Osteoblast (primary cell): Measurements from ENCODE around the gene GLI3. TPM values are rescaled to one million over a fixed set of nuclear protein-coding genes. Genes with fewer than 3 reads are reported as not detected.

Source experiments
- DNase-seq: peaks from one replicate; pipeline ENCODE4 v3.0.0; 2011; ENCODE audit warnings: low spot score, mixed read lengths; ENCODE audit not compliant: insufficient read length; ENCODE audit errors: missing footprints
- H2AFZ ChIP-seq: 2 replicates; pipeline ENCODE4 v1.6.0; 2011; ENCODE audit warnings: mild to moderate bottlenecking, low read length
- H3K27ac ChIP-seq: 2 replicates; pipeline ENCODE4 v1.5.1; 2011; ENCODE audit warnings: mild to moderate bottlenecking, low read depth, low read length, moderate library complexity
- H3K27me3 ChIP-seq: 2 replicates; pipeline ENCODE4 v1.6.0; 2012; ENCODE audit warnings: mild to moderate bottlenecking, control low read depth, inconsistent platforms, low read length, moderate library complexity; ENCODE audit not compliant: insufficient read depth
- H3K36me3 ChIP-seq: 2 replicates; pipeline ENCODE4 v1.5.1; 2011; ENCODE audit warnings: mild to moderate bottlenecking, low read length, control low read depth, moderate library complexity; ENCODE audit not compliant: insufficient read depth
- H3K4me1 ChIP-seq: 2 replicates; pipeline ENCODE4 v1.5.1; 2011; ENCODE audit warnings: mild to moderate bottlenecking, low read length, control low read depth, moderate library complexity; ENCODE audit not compliant: insufficient read depth
- H3K4me2 ChIP-seq: 2 replicates; pipeline ENCODE4 v1.6.0; 2011; ENCODE audit warnings: mild to moderate bottlenecking, low read length; ENCODE audit not compliant: insufficient read depth
- H3K4me3 ChIP-seq: fragments of 200-600 bp; sonication (generic); 3 replicates; pipeline ENCODE4 v1.5.1; 2012; ENCODE audit warnings: mild to moderate bottlenecking, low read length, inconsistent platforms; ENCODE audit not compliant: insufficient read depth
- H3K79me2 ChIP-seq: 2 replicates; pipeline ENCODE4 v1.6.0; 2012; ENCODE audit warnings: mild to moderate bottlenecking, low read length, control low read depth, inconsistent platforms; ENCODE audit not compliant: insufficient read depth
- H3K9me3 ChIP-seq: 2 replicates; pipeline ENCODE4 v1.5.1; 2011; ENCODE audit warnings: low read depth, low read length, control low read depth
- H4K20me1 ChIP-seq: 2 replicates; pipeline ENCODE4 v1.6.0; 2012; ENCODE audit warnings: mild to moderate bottlenecking, low read length, control low read depth; ENCODE audit not compliant: insufficient read depth
- total RNA-seq: library from RNA; depleted of rRNA; stranded (reverse); fragments of >200 nt; gene quantifications from 2 replicates; pipeline ENCODE4 v1.2.3, GENCODE V29; 2012
- TF ChIP-seq, protein P1 (sequence below): IDR thresholded peaks from 2 replicates; pipeline ENCODE4 v1.5.1; 2011; ENCODE audit warnings: mild to moderate bottlenecking, low read depth, low read length, moderate library complexity; ENCODE audit errors: extremely low read depth

The GLI3 gene
- total RNA-seq, 1 donor = 11.9 TPM

GRCh38 chr7:42093349-42093905 is 143.6 kb downstream of the GLI3 start:
- H3K79me2 ChIP-seq = peaks cover 6% of the 10 kb centered on the region
- H3K9me3 ChIP-seq = no peaks in the 10 kb centered on the region
- no peaks in the 10 kb centered on the region for H3K36me3 ChIP-seq
- H3K4me3 ChIP-seq = no peak overlapping the region
- TF ChIP-seq, protein P1, sequence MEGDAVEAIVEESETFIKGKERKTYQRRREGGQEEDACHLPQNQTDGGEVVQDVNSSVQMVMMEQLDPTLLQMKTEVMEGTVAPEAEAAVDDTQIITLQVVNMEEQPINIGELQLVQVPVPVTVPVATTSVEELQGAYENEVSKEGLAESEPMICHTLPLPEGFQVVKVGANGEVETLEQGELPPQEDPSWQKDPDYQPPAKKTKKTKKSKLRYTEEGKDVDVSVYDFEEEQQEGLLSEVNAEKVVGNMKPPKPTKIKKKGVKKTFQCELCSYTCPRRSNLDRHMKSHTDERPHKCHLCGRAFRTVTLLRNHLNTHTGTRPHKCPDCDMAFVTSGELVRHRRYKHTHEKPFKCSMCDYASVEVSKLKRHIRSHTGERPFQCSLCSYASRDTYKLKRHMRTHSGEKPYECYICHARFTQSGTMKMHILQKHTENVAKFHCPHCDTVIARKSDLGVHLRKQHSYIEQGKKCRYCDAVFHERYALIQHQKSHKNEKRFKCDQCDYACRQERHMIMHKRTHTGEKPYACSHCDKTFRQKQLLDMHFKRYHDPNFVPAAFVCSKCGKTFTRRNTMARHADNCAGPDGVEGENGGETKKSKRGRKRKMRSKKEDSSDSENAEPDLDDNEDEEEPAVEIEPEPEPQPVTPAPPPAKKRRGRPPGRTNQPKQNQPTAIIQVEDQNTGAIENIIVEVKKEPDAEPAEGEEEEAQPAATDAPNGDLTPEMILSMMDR = no peak
- peaks cover 8% of the 10 kb centered on the region for H4K20me1 ChIP-seq
- no peaks in the 10 kb centered on the region for H3K27me3 ChIP-seq
- no peak for DNase-seq
- no peak overlapping the region for H3K4me2 ChIP-seq
- no peak overlapping the region for H3K27ac ChIP-seq
- H2AFZ ChIP-seq = no peak overlapping the region
- H3K4me1 ChIP-seq = peaks cover 24% of the 10 kb centered on the region

GRCh38 chr7:42091461-42092291 is 145.3 kb downstream of the GLI3 start:
- Histone ChIP-seq H3K9me3 (no peaks in the 10 kb centered on the region), H3K4me3 (no peak overlapping the region), H3K4me2 (no peak overlapping the region), H3K27me3 (no peaks in the 10 kb centered on the region), H2AFZ (no peak overlapping the region), H3K36me3 (no peaks in the 10 kb centered on the region), H3K27ac (no peak overlapping the region), H4K20me1 (peaks cover 13% of the 10 kb centered on the region), H3K79me2 (peaks cover 6% of the 10 kb centered on the region), H3K4me1 (peaks cover 6% of the 10 kb centered on the region)
- TF ChIP-seq, protein P1 = no peak
- DNase-seq = peak; percentile 46

GRCh38 chr7:42090806-42091205 is 146.2 kb downstream of the GLI3 start:
- TF ChIP-seq, protein P1 = no peak

GRCh38 chr7:42090056-42090455 is 147.0 kb downstream of the GLI3 start:
- Histone ChIP-seq H3K79me2 (peaks cover 6% of the 10 kb centered on the region), H3K36me3 (no peaks in the 10 kb centered on the region), H3K4me1 (no peaks in the 10 kb centered on the region), H3K4me2 (no peak overlapping the region), H3K27me3 (no peaks in the 10 kb centered on the region), H3K4me3 (no peak overlapping the region), H3K9me3 (no peaks in the 10 kb centered on the region), H4K20me1 (peaks cover 13% of the 10 kb centered on the region), H2AFZ (no peak overlapping the region), H3K27ac (no peak overlapping the region)
- DNase-seq = no peak
- TF ChIP-seq, protein P1 = no peak

More at GRCh38 chr7:42090806-42091205, 146.2 kb downstream of the GLI3 start:
- Histone ChIP-seq H3K27me3 (no peaks in the 10 kb centered on the region), H3K79me2 (peaks cover 6% of the 10 kb centered on the region), H4K20me1 (peaks cover 13% of the 10 kb centered on the region), H2AFZ (no peak overlapping the region), H3K4me3 (no peak overlapping the region), H3K9me3 (no peaks in the 10 kb centered on the region), H3K27ac (no peak overlapping the region), H3K4me1 (no peaks in the 10 kb centered on the region), H3K36me3 (no peaks in the 10 kb centered on the region), H3K4me2 (no peak overlapping the region)
- DNase-seq = no peak
